ENCODE data around the gene GALM. TPM values are rescaled to one million over a fixed set of nuclear protein-coding genes. Genes with fewer than 3 reads are reported as not detected.

Gene GALM
- total and polyA plus RNA-seq, 10 of the 15 experiments (the other 5 are each of a cell fraction or from before 2014, with no cell fraction given), result 1.1 to 4.0 (median 1.7) TPM

DNA sequence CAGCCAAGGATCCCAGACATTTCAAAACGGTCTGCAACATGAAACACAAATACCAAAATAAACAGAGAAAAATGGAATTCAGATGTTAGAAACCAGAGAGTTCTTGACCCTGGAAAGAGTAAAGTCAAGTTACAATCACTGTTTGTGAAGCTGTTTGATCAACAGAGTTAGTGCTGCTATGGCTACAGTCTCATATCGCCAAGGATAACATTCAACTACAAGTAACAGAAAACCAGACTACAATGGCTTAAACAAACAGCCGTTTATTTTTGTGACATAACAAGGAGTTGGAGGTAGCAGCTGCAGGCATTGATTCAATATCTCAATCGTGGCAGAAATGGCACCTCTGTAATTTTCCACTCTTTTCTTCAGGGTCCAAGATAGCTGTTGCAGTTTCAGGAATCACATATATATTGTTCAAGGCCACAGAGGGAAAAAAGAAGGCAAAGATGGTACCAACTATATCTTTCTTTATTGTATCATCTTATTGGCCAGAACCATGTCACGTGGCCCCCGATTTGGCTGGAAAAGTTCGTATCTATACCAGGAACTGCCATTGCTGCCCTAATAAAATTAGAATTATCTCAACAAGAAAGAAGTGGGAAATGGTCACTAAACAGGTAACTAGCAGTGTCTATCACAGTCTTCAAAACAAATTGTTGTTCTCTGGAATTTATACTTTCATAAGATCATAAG is 45.5 kb upstream of the GALM start:
- no peak overlapping the region for H3K9ac ChIP-seq (ENCODE audit: control insufficient read depth, insufficient read depth, low read length)
- no peak for ATAC-seq
- intact Hi-C loops (cut with micrococcal nuclease; ENCODE audit: unreplicated experiment) (no loop called here), in situ Hi-C loops (cut with MboI) (no loop called here)
- RAD21 ChIA-PET (ENCODE audit: unreplicated experiment), result interaction anchor here (0.8 to 1.9 kb wide), 10 partner anchors 9 to 103 kb away, joined by 3 to 12 read pairs (median 4); partner anchors contain the start of gene HNRNPLL
- TF ChIP-seq EP300 (IDR thresholded peaks at IDR 0.05; ENCODE audit: borderline replicate concordance in 1 of 2, control insufficient read depth in 1 of 2, low read depth in 2 of 2, low read length in 2 of 2) (0 out of 4 replicates have a peak, but pooled peaks of 1 of the 2 experiments have one; percentile 52), EGR1 (IDR thresholded peaks at IDR 0.05; ENCODE audit: borderline replicate concordance in 1 of 2, low read depth in 2 of 2, low read length in 2 of 2) (no peak)
- H3K27ac ChIP-seq (ENCODE audit: control insufficient read depth, insufficient read depth), result no peak overlapping the region
- H3K9me3 ChIP-seq (replicated peaks; ENCODE audit: control insufficient read depth, insufficient read depth, low read length), result peaks cover 1% of the 10 kb centered on the region; the same call in 2 of the 3 replicates
- DNase-seq (ENCODE audit: low read depth, low spot score), result no peak
- FAIRE-seq, result no peak
- WGBS (ENCODE audit: insufficient coverage, insufficient replicate concordance, low lambda C conversion rate, missing lambda C conversion rate), result 46% methylated on average over 7 of the region's 7 CpGs
- peaks cover 9% of the 10 kb centered on the region; the same call in 1 of the 2 replicates for H3K4me1 ChIP-seq (ENCODE audit: control insufficient read depth, insufficient read depth, low read length)
- BruUV-seq (replicated peaks), result no TSS peak
- no peak overlapping the region for H2AFZ ChIP-seq (ENCODE audit: control insufficient read depth, low read depth, low read length)
- no peaks in the 10 kb centered on the region for H4K20me1 ChIP-seq (ENCODE audit: control insufficient read depth, insufficient read depth)
- SMC1A ChIA-PET (ENCODE audit: uncharacterized antibody, unreplicated experiment), result interaction anchor here (1.0 to 2.4 kb wide), 8 partner anchors 8 to 104 kb away, joined by 3 to 10 read pairs (median 6); no protein-coding TSS in a partner anchor
- POLR2A ChIA-PET, result interaction anchor here (0.5 to 2.8 kb wide), 5 partner anchors 8 to 33 kb away, joined by 3 to 9 read pairs (median 5); no protein-coding TSS in a partner anchor
- peaks cover 0 to 3% of the 10 kb centered on the region in 2 experiments; a peak in 1 of 4 replicates for H3K27me3 ChIP-seq (replicated peaks in 1 of 2; ENCODE audit: control insufficient read depth in 2 of 2, insufficient read depth in 2 of 2, low read length in 1 of 2)
- CTCF ChIA-PET, result interaction anchor here (0.9 to 1.2 kb wide), 4 partner anchors 9 to 32 kb away, joined by 3 to 5 read pairs (median 4); no protein-coding TSS in a partner anchor
- H3K36me3 ChIP-seq (ENCODE audit: control insufficient read depth in 2 of 2, insufficient read depth in 2 of 2, low read length in 1 of 2), result no peaks in the 10 kb centered on the region
- H3K4me2 ChIP-seq (ENCODE audit: control insufficient read depth, insufficient read depth), result no peak overlapping the region
- H3K4me3 ChIP-seq, result no peak overlapping the region
- H3K79me2 ChIP-seq (ENCODE audit: control insufficient read depth, insufficient read depth, low read length), result no peaks in the 10 kb centered on the region

DNA sequence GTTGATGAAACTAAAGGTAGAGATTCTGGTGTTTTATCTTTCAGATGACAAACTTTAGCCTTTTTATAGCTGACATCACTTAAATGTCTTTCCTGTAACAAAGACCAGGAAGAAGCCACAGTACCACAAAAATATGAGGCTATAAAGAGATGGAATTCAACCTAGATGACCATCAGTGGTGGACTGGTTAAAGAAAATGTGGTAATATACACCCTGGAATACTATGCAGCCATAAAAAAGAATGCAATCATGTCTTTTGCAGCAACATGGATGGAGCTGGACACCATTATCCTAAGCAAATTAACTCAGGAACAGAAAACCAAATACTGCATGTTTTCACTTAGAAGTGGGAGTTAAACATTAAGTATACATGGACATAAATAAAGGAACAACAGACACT is 44.9 kb upstream of the GALM start:
- Histone ChIP-seq H4K20me1 (ENCODE audit: control insufficient read depth, insufficient read depth) (no peaks in the 10 kb centered on the region), H3K27me3 (replicated peaks in 1 of 2; ENCODE audit: control insufficient read depth in 2 of 2, insufficient read depth in 2 of 2, low read length in 1 of 2) (peaks cover 0 to 3% of the 10 kb centered on the region in 2 experiments; a peak in 1 of 4 replicates), H3K9me3 (replicated peaks; ENCODE audit: control insufficient read depth, insufficient read depth, low read length) (peaks cover 1% of the 10 kb centered on the region; the same call in 2 of the 3 replicates), H3K9ac (ENCODE audit: control insufficient read depth, insufficient read depth, low read length) (no peak overlapping the region), H3K27ac (ENCODE audit: control insufficient read depth, insufficient read depth) (no peak overlapping the region), H3K79me2 (ENCODE audit: control insufficient read depth, insufficient read depth, low read length) (no peaks in the 10 kb centered on the region), H3K36me3 (ENCODE audit: control insufficient read depth in 2 of 2, insufficient read depth in 2 of 2, low read length in 1 of 2) (no peaks in the 10 kb centered on the region), H3K4me2 (ENCODE audit: control insufficient read depth, insufficient read depth) (no peak overlapping the region), H3K4me3 (no peak overlapping the region), H3K4me1 (ENCODE audit: control insufficient read depth, insufficient read depth, low read length) (peaks cover 9% of the 10 kb centered on the region; the same call in 1 of the 2 replicates), H2AFZ (ENCODE audit: control insufficient read depth, low read depth, low read length) (no peak overlapping the region)
- intact Hi-C loops (cut with micrococcal nuclease; ENCODE audit: unreplicated experiment), result no loop called here
- ChIA-PET SMC1A (ENCODE audit: uncharacterized antibody, unreplicated experiment) (interaction anchor here (1.4 to 2.4 kb wide), 3 partner anchors 10 to 33 kb away, joined by 5 to 10 read pairs (median 6); no protein-coding TSS in a partner anchor), POLR2A (interaction anchor here (1.7 to 2.8 kb wide), 2 partner anchors 8 to 9 kb away, joined by 5 to 9 read pairs; no protein-coding TSS in a partner anchor), RAD21 (ENCODE audit: unreplicated experiment) (interaction anchor here (1.1 to 1.9 kb wide), 3 partner anchors 9 to 32 kb away, joined by 3 to 12 read pairs (median 6); no protein-coding TSS in a partner anchor), CTCF (interaction anchor here (1.1 kb wide), 1 partner anchor 36 kb away, joined by 3 read pairs; no protein-coding TSS in a partner anchor)
- FAIRE-seq (no peak), ATAC-seq (no peak), DNase-seq (ENCODE audit: low read depth, low spot score) (no peak)
- no TSS peak for BruUV-seq (replicated peaks)
- in situ Hi-C loops (cut with MboI), result no loop called here
- TF ChIP-seq CBFB (IDR thresholded peaks at IDR 0.05; ENCODE audit: low read depth), result no peak
- no peak for TF ChIP-seq RCOR1 (conservative IDR thresholded peaks at IDR 0.05; ENCODE audit: low read depth, low read length)
- TF ChIP-seq JUNB (IDR thresholded peaks at IDR 0.05), result no peak
- TF ChIP-seq PAX5 (IDR thresholded peaks at IDR 0.05; ENCODE audit: borderline replicate concordance, low read depth, low read length), result no peak
- no peak for TF ChIP-seq RB1 (IDR thresholded peaks at IDR 0.05; ENCODE audit: borderline replicate concordance)
- TF ChIP-seq FOS (IDR thresholded peaks at IDR 0.05; ENCODE audit: borderline replicate concordance, extremely low read depth, insufficient read length), result no peak
- no peak for TF ChIP-seq RUNX3 (IDR thresholded peaks at IDR 0.05; ENCODE audit: low read length)
- TF ChIP-seq BMI1 (IDR thresholded peaks at IDR 0.05; ENCODE audit: borderline replicate concordance), result no peak
- TF ChIP-seq, protein P1, sequence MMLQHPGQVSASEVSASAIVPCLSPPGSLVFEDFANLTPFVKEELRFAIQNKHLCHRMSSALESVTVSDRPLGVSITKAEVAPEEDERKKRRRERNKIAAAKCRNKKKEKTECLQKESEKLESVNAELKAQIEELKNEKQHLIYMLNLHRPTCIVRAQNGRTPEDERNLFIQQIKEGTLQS (IDR thresholded peaks at IDR 0.05; ENCODE audit: borderline replicate concordance, extremely low read depth, low read depth, low read length), result no peak
- no peak for TF ChIP-seq CBX3 (IDR thresholded peaks at IDR 0.05; ENCODE audit: borderline replicate concordance, low read depth)
- TF ChIP-seq ZSCAN29 (IDR thresholded peaks at IDR 0.05), result no peak
- no peak for TF ChIP-seq CBX5 (IDR thresholded peaks at IDR 0.05; ENCODE audit: low read depth)
- TF ChIP-seq IRF5 (IDR thresholded peaks at IDR 0.05; ENCODE audit: borderline replicate concordance), result no peak
